NCI-H748 treated with DMSO at 0.1 percent for 48 hours (cell line): Measurements from ENCODE around the gene OR2Y1.
"Not testable (repeated sequence)": the region's sequence is repeated elsewhere in the genome, so short reads cannot be mapped to it uniquely, and the experiment has no call there.

Experiments
- DNase-seq: peaks from one replicate; lab custom pipeline; 2025; lab: John Stamatoyannopoulos, UW

Gene OR2Y1

DNA sequence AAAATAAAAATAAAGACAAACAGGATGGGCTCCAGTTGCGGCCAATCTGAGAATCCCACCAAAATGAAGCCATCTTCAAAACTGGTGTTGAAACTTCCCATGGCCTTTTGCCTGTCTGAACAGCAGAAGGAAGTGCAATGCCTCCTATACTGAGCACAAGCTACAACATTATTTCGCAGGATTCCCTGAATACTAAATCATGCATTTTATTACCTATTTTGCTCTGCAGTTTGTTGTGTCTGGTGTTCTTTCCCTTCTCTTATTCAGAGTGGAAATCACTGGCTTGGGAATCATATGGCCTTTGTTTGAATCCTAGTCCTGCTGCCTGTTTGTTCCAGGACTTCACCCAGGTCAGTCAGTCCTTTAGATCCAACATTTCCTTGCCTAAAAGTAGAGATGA is at the start of gene OR2Y1:
Gene OR2Y1, minus strand, starts transcription at position 101 of the 400 bp plus-strand sequence. Its CDS starts 0 bp downstream, at position 101.
- DNase-seq: no peak

GRCh38 chr5:180788651-180789410 is 49.0 kb upstream of the OR2Y1 start:
- DNase-seq: not testable (repeated sequence)

GRCh38 chr5:180787711-180788431 is 48.0 kb upstream of the OR2Y1 start:
- DNase-seq: no peak

- DNase-seq: no peak
Measured at GRCh38 chr5:180786531-180787398, 46.9 kb upstream of the OR2Y1 start.

DNA sequence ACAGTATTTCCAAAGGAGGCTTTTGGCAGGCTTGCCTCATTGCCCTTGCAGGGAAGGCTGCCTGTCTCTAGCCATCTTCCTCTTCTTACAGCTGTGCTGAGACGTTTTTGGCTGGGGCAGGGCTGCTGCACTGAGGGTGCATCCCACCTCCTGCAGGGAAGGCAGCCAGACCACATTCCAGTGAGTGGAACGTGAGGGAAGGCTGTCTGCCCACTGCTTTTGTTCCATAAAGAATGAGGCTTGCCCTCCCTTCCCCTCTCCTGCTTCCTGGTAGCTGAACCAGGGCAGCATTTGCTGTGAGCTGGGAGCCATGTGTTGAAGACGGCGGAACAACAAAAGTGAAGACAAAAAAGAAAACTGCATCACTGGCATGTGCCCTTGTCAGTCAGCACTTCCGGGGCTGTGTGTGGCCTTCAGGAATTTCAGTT is 46.0 kb upstream of the OR2Y1 start:
- DNase-seq: no peak

GRCh38 chr5:180785121-180785781 is 45.4 kb upstream of the OR2Y1 start:
- no peak for DNase-seq

DNA sequence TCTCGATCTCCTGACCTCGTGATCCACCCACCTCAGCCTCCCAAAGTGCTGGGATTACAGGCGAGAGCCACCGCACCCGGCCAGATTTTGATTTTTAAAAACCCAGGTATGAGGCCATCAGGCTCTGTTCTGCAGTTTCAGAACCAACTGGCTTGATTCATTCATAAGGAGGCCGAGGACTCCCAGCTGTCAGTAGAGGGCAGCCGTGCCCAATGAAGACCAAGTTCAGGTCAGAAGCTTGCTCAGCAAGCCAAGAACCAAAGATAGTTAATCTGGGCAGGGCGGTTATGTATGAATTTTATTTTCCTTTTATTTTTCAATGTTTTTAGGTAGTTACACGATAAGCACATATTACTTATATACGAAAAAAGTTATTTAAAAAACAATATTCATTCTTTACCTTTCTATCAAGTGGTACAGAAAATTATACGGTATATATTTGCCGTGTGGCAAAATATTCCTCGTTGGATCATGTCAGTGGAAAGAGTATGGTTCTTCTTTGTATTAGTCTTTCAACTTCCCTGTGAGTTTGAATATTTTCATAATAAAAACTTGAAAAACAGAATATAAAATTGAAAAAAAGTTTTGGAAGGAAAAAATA is 44.7 kb upstream of the OR2Y1 start:
- no peak for DNase-seq

DNA sequence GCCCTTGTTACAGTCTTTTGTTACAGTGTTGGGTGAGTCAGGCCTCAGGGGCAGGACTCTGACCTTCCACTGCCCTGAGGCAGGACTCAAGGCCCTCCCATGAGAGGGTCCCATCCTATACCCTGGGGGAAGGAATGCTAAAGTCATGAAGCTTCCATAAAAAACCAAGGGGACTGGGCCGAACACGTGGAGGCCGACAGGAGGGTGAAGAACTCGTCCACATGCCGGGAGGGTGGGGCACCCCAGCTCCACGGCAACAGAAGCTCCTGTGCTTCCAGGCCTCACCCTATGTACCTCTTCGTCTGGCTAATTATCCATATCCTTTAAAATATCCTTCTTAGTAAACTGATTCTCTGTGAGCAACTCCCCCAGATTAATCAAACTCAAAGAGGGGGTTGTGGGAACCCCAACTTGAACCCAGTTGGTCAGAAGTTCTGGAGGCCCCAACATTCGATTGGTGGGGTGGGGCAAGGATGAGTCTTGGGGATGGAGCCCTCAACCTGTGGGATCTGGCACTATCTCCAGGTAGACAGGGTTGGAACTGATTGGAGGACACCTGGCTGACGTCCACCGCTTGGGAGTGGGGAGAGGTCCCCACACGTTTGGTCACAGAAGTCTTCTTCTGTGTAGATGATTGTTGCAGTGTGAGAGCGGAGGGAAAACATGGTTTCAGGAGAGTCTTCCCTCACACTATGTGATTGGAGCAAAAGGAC is 43.6 kb upstream of the OR2Y1 start:
- no peak for DNase-seq

DNA sequence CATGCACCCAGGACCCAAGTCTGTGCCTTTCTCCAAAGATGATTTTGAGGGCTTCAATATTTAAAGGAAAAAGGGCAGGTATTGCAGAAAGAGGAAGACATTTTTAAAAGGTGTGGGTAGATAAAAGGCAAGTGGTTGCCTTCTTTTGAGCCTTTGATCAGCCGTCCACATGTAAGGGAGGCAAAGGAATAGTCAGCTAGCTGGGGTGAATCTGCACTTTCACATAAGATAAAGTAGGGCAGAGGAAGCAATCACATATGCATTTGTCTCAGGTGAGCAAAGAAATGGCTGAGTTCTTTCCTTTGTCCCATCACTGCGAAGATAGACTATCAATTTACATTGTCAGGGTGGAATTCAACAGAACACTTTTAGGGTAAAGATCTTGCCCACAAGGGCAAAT is 42.9 kb upstream of the OR2Y1 start:
- no peak for DNase-seq

GRCh38 chr5:180781900-180782326 is 42.1 kb upstream of the OR2Y1 start:
- not testable (repeated sequence) for DNase-seq

DNA sequence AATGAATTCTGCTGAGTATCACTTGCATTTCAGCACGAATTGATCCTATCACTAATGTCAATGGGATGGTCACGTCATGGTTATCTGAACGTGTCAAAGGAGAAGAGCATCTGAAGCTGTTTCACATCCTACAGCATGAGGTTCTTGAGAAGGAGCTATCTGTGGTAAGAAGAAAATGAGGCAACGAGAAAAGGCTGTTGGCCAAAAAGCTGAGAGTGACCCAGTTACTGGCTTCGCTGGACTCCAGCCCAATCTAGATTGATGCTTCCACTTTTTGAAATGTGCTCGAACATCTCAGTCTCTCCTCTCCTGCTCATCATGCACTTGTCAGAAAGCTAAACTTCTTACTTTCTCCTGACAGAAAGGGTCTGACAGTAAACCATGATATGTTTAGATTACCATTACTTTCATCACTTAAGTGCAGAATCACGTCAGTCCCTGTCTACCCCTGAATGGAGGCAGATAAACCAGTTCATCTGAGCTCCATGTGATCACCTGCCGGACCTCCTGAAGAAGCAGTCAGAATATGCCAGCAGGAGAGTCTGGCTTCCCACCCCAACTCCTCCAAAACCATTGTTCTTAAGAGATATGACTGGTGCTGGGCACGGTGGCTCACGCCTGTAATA is 40.2 kb upstream of the OR2Y1 start:
- DNase-seq: no peak

- no peak for DNase-seq
Measured at GRCh38 chr5:180777475-180777874, 37.6 kb upstream of the OR2Y1 start.

DNA sequence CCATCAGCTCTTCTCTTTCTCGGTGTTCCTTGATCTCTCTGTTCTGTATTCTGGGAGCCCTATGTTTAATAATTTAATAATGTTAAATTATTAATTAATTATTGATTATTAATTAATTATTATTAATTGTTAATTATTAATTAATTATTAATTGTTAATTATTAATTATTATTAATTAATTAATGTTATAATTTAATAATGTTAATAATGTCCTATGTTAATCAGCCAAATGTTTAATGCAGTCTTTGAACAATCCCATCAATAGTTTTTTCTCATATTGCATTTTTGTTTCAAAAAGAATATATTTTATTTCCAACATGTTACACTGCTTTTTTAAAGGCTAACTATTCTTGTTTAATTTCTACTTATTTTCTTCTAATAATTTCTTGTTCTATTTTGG is 36.5 kb upstream of the OR2Y1 start:
- DNase-seq: no peak

GRCh38 chr5:180775624-180776023 is 35.8 kb upstream of the OR2Y1 start:
- no peak for DNase-seq

GRCh38 chr5:180771839-180772238 is 32.0 kb upstream of the OR2Y1 start:
- DNase-seq: no peak

DNA sequence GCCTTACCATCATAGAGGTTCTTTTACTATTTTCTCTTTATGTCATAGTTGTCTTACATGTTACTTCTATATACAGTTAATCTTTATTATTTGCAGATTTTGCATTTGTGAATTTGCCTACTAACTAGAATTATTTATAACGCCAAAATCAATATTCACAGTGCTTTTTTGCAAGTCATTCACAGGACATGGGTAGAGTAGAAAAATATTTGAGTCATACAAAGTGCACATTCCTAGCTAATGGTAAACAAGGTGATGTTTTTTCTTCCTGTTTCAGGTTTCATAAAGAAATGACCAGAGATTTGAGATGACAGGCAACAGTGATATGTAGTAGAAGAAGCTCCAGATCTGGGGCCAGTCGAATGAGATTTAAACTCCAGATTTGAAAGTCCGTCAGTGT is 30.0 kb upstream of the OR2Y1 start:
- DNase-seq: no peak

- no peak for DNase-seq
Measured at GRCh38 chr5:180755601-180756000, 15.7 kb upstream of the OR2Y1 start.

GRCh38 chr5:180744253-180744652 is 4.4 kb upstream of the OR2Y1 start:
- no peak for DNase-seq

DNA sequence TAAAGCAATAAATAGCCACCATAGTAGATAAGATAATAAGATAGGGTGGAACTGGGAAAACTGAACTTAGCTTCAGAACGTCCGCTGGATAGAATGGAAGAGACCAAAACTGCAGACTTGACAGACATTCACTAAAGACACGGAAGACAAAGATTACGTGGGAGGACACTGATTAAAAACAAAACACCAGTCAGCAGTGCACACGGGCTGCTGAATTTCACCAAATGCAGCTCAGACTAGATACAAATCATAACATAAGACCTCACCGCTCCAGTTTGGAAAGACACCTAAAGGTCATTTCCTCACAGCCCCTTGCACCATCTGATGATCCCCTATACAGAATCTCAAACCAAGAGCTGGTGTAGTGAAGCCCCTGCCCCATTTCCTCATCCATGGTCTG is 2.9 kb upstream of the OR2Y1 start:
- DNase-seq: no peak

DNA sequence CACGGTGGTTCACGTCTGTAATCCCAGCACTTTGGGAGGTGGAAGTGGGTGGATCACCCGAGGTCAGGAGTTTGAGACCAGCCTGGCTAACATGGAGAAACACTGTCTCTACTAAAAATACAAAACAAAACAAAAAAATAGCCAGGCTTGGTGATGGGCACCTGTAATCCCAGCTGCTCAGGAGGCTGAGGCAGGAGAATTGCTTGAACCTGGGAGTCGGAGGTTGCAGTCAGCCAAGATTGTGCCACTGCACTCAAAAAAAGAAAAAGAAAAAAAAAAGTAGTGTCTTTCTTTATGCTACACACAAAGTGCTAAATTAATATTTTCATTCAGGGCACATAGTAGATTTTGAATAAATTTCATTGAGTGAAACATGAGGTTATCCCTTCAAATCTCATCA is 1.1 kb upstream of the OR2Y1 start:
- DNase-seq: not testable (repeated sequence)
